Measurements from ENCODE around the gene NPAS3.

Gene NPAS3

GRCh38 chr14:33564774-33565630 lies 626.3 kb downstream of the NPAS3 start:
- no peak for DNase-seq

DNA sequence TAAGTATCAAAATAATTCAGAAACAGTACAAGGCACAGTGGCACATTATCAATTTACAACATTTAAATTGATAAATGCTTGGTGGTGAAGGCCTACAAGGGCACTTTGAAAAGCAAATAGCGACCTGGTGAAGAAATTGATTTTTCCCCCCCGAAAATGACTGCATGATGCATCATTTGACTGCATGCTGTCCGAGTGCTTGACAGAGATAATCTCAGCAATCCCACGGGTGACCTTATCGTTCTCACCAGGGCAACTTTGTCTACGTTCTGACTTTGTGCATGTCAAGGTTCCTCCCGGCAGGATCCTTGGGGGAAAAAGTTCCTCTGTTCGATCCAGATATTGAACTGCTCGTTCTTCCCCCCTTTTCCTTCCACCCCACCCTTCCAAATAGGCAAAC lies 627.4 kb downstream of the NPAS3 start:
- no peak for DNase-seq

- DNase-seq: no peak
Observed at GRCh38 chr14:33567023-33567728, 628.5 kb downstream of the NPAS3 start.

GRCh38 chr14:33567731-33568130 lies 629.1 kb downstream of the NPAS3 start:
- no peak for DNase-seq

DNA sequence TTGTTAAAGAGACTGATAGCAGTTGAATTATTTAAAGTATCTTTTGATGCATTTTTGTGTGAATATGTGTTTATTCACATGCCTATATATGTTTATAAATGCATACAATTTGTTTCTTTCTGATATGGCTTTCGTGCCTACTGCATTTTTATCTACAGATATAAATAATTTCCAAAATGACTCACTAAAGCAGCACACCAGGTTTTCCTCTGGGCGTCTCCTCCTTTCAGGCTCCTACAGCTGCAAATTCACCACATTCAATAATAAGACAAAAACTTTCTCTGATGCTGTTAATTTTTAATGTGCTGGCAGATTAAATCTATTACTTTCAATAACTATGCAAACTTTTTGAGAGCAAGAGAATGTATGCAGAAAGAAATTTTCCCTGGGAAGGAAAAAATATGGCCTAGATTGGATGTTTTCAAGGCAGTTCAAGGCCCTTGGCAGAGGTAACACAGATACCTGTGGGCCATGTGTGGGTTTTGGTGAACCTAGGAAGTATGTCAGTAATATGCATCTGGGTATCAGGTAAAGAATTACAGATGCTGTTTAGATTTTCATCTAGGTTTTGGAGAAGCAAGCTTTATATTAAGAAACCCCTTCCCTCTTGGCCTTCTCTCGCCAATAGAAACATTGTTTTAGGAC lies 630.4 kb downstream of the NPAS3 start:
- no peak for DNase-seq

GRCh38 chr14:33569821-33570687 lies 631.4 kb downstream of the NPAS3 start:
- DNase-seq: no peak

- no peak for DNase-seq
Observed at GRCh38 chr14:33570694-33571310, 632.1 kb downstream of the NPAS3 start.

GRCh38 chr14:33573301-33573880 lies 634.7 kb downstream of the NPAS3 start:
- DNase-seq: no peak

GRCh38 chr14:33576014-33576413 lies 637.3 kb downstream of the NPAS3 start:
- DNase-seq: no peak

DNA sequence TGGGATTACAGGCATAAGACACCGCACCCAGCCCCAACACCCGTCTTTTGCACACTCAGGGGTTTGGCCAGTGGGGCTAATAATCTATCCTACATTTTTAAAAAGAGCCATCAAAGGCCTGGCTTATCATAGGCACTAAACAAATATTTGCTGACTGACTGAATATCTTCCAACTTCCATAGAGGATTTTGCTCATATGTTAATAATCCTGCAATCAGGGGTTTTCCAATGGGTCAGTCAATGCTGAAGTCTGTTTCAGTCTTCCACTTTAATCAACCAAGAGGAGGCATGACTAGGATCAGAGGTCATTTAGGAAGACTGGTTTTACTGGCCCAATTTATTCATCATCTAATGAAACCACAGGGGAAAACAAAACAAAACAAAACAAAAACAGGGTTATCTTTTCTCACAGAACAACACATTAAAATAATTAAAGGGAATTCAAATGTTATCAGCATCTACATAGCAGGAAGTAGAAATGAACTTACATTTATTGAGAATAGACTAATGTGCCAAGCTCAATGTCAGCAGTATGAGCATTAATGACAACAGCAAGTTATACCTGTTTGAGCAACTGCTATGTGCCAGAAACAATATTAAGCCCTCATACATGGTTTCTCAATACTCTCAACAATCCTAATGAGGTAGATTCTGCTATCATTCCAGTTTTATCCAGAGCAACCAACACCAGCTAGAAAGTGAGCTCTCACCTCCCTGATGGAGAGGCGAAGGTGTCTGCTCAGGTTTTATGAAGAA lies 640.0 kb downstream of the NPAS3 start:
- no peak for DNase-seq

DNA sequence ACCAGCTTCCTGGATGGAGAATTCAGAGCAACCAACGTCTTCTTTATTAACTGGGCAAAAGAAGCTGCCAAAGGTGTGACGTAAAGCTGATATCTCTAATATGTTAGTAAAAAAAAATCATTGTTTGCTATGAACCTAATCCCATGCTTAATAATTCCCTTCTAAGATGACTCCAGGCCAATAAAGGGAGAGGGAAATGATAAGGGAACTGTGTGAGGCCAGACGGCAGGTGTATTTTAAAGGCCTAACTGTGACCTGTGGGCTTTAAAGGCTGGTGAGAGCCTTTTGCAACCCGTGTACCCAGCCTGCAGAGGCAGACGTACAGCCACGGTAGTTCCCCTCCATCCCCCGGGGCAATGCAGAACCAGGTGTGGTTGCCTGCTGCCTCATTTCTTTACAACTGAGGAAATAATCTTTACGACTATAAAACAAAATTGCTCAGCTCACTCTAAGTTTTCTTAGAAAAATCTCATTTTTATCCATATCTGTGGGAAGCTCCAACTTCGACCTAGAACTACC lies 641.6 kb downstream of the NPAS3 start:
- DNase-seq: no peak

- no peak for DNase-seq
Observed at GRCh38 chr14:33580841-33581240, 642.2 kb downstream of the NPAS3 start.

DNA sequence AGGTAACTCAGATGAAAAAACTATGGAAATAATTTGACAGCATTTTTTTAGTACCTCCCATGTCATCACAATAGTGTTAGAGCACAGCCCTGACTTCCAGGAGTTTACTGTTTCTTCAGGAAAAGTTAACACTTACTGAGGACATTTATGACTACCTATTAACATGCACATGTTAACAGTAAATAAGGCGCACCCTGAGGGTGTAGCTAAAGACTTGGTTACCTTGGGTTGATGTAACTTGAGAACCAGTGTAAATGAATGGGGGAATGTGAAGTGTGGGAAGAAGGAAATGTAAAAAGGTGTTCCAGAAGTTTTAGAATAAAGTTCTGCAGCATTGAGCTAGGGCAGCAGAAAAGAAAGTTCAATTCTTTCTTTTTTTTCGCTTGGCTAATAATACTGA lies 646.0 kb downstream of the NPAS3 start:
- no peak for DNase-seq

DNA sequence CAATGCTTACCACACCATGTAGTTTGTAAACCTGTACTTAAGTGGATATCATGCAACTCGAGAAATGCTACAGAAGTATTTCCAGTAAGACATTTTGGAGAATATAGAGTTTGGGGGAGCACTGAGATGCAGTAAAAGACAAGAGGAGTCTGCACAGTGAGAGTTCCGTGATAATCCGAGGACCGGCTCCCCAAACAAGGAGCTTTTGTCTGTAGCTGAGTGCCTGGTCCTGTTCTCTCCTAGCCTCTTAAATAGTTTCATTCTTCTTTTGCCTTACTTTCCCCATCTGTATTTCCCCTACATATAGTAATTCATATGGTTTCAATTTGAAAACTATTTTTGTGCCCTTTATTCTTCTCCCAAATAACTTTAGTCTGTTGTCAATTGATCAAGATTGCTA lies 648.1 kb downstream of the NPAS3 start:
- DNase-seq: no peak

DNA sequence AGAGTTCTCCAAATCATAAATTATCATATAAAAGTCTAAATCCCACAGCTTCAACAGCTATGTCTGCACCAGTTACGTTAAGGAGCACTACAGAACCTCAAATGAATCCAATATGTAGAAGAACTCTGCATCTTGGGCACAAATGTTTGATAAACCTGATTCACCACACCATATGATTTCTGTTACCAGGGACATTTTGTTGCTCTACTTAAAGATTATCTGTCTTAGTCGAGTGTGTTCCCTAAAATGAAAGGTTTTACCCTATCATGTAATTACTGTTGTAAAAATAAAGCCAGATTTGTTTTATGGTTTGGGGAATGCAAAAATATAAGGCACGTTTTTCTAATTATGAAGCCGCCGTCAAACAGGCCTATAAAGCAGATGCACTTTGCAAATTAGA lies 649.1 kb downstream of the NPAS3 start:
- no peak for DNase-seq

GRCh38 chr14:33588771-33589170 lies 650.1 kb downstream of the NPAS3 start:
- DNase-seq: no peak

DNA sequence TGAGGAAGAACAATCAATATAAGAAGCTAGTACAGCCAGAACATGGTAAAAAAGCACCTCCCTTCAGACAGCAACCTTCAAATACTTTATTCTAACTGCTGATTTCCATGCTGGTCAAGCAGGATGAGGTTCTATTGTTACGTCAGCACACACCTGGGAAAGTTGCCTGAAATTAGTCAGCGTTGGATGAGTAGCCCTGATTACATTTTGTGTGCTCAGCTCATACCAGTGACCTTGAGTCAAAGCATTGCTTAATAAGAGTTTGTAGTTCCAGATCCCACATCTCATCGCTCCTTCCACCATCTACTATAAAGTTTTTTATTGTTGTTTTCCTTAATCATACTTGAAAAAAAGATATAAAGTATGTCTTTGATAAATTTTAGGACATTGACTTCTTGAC lies 650.7 kb downstream of the NPAS3 start:
- no peak for DNase-seq

DNA sequence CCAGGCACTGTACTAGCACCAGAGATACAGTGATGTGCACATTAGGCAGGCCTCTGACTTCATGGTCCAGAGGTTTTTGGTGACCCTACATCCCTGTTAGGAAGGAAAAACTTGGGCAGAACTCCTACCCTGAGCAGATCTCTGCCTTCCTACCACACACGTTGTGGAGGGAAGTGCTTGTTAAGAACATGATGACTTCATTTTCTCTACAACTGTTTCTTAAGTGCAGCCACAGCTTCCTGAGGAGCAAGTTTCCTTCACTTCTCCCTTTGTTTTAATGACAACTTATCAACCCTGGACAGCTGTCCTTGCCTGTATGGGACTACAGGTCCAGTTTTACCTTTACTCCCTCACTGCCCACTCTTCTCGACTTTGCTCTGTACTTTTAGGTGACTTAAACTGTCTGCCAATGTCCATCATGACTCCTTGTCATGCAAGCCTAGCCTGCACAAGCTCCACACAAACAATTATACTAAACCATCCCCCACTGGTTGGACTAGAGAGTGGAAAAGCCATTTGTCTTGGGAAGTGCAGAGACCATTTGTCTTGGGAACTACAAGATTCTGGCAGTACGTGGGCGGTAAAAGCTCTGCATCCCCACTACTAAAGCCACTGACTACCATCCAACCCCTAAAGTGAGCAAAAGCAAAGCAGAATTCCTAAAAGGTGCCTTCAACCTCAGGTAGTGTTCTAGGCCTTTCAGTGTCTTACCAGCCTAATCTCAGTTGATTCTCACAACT lies 652.4 kb downstream of the NPAS3 start:
- no peak for DNase-seq

DNA sequence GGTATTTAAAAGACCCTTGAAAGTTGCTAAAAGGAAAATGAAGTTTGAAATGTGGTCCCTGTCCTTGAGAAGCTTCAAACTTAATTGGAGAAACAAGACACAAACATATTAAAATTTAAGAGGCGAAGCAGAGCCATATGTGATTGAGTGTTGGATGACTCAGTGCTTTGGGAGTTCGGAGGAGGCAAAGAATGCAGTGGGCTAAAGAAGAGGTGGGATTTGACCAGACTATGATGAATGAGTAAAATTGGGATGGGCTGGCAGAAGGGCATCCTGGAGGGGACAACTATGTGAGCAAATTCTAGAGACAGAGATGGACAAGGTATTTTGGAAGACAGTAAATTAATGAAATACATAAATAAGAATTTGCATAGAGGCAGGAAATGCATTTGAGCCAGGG lies 653.6 kb downstream of the NPAS3 start:
- DNase-seq: no peak

All from NCI-H774 (cell line).